NOMO-1 treated with DMSO at 0.1 percent for 48 hours (cell line): Measurements from ENCODE around the gene NACC1.
A peak's percentile ranks its signal among the peaks of the same experiment; 100 is the strongest.

Experiments
- DNase-seq: peaks from one replicate; lab custom pipeline; 2025; ENCODE audit not compliant: unreplicated experiment; lab: John Stamatoyannopoulos, UW

NACC1 gene

GRCh38 chr19:13087795-13088537 is 30.1 kb upstream of the NACC1 start:
- no peak for DNase-seq

- no peak for DNase-seq
Observed at GRCh38 chr19:13089139-13089856, 28.8 kb upstream of the NACC1 start.

GRCh38 chr19:13089857-13090507 is 28.1 kb upstream of the NACC1 start:
- no peak for DNase-seq

GRCh38 chr19:13090511-13091231 is 27.4 kb upstream of the NACC1 start:
- peak; percentile 35 for DNase-seq

GRCh38 chr19:13091400-13092157 is 26.5 kb upstream of the NACC1 start:
- no peak for DNase-seq

GRCh38 chr19:13092158-13092543 is 25.9 kb upstream of the NACC1 start:
- DNase-seq: no peak

GRCh38 chr19:13092606-13093235 is 25.3 kb upstream of the NACC1 start:
- no peak for DNase-seq

- peak; percentile 81 for DNase-seq
Observed at GRCh38 chr19:13093407-13094105, 24.5 kb upstream of the NACC1 start.

GRCh38 chr19:13094106-13094504 is 24.0 kb upstream of the NACC1 start:
- no peak for DNase-seq

- no peak for DNase-seq
Observed at GRCh38 chr19:13094771-13095392, 23.2 kb upstream of the NACC1 start.

GRCh38 chr19:13095393-13095784 is 22.7 kb upstream of the NACC1 start:
- no peak for DNase-seq

GRCh38 chr19:13095934-13096927 is 21.8 kb upstream of the NACC1 start:
- peak; percentile 46 for DNase-seq

GRCh38 chr19:13097033-13097462 is 21.0 kb upstream of the NACC1 start:
- DNase-seq: peak; percentile 20

- DNase-seq: no peak
Observed at GRCh38 chr19:13097463-13098258, 20.4 kb upstream of the NACC1 start.

GRCh38 chr19:13098277-13099072 is 19.6 kb upstream of the NACC1 start:
- DNase-seq: peak; percentile 75
